ENCODE measurements around the gene NHS. TPM values are rescaled to one million over a fixed set of nuclear protein-coding genes. Genes with fewer than 3 reads are reported as not detected.

The NHS gene
- total RNA-seq, 6 experiments from 2014 or later: 2.8 to 6.1 (median 4.9) TPM

GRCh38 chrX:17592117-17592516 is 217.1 kb downstream of the NHS start:
- H3K36me3 Mint-ChIP-seq (ENCODE audit: low read depth): no peaks in the 10 kb centered on the region
- H3K27ac Mint-ChIP-seq: peak overlapping the region; percentile 85
- peak; percentile 7 for DNase-seq
- H3K27me3 Mint-ChIP-seq (ENCODE audit: insufficient read depth): peaks cover 3% of the 10 kb centered on the region; the same call in 1 of the 2 replicates
- peak overlapping the region; percentile 89 for H3K4me3 Mint-ChIP-seq
- TF ChIP-seq, protein P1, sequence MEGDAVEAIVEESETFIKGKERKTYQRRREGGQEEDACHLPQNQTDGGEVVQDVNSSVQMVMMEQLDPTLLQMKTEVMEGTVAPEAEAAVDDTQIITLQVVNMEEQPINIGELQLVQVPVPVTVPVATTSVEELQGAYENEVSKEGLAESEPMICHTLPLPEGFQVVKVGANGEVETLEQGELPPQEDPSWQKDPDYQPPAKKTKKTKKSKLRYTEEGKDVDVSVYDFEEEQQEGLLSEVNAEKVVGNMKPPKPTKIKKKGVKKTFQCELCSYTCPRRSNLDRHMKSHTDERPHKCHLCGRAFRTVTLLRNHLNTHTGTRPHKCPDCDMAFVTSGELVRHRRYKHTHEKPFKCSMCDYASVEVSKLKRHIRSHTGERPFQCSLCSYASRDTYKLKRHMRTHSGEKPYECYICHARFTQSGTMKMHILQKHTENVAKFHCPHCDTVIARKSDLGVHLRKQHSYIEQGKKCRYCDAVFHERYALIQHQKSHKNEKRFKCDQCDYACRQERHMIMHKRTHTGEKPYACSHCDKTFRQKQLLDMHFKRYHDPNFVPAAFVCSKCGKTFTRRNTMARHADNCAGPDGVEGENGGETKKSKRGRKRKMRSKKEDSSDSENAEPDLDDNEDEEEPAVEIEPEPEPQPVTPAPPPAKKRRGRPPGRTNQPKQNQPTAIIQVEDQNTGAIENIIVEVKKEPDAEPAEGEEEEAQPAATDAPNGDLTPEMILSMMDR (IDR thresholded peaks at IDR 0.05): no peak
- peaks cover 67% of the 10 kb centered on the region for H3K4me1 Mint-ChIP-seq (ENCODE audit: low read depth)
- H3K9me3 Mint-ChIP-seq: no peaks in the 10 kb centered on the region

- DNase-seq: no peak
- Mint-ChIP-seq H3K9me3 (no peaks in the 10 kb centered on the region), H3K36me3 (ENCODE audit: low read depth) (no peaks in the 10 kb centered on the region), H3K4me3 (no peak overlapping the region), H3K27ac (no peak overlapping the region), H3K4me1 (ENCODE audit: low read depth) (peaks cover 56% of the 10 kb centered on the region), H3K27me3 (ENCODE audit: insufficient read depth) (peaks cover 3% of the 10 kb centered on the region; the same call in 1 of the 2 replicates)
- TF ChIP-seq, protein P1 (IDR thresholded peaks at IDR 0.05): no peak
Observed at GRCh38 chrX:17594693-17595092, 219.7 kb downstream of the NHS start.

DNA sequence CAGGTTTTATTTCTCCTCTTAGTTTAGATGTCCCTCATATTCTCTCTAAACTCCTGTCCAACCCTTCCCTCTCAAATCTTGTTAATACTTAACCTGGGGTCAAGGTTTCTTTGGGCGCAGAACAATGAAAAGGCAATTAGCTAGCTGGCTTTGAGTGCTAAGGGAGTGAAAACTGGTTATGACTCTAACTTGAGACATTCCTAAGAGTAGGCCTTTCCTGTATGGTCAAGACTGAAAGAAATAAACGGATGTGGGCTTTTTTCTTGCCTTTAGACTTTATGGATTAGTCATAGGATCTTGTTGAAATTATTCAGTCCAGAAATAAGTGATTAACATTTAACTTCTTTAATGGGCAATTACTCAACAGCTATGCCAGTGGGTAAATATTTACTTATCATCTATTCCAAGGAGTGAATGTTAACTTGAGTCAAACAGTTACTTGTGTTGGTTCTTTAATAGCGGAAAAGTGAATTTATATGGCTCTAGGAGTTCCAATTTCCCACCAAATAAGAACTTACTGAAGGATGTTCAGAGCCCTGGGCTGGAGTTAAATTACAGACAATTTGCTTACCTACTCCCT is 220.5 kb downstream of the NHS start:
- Mint-ChIP-seq H3K36me3 (ENCODE audit: low read depth) (no peaks in the 10 kb centered on the region), H3K4me3 (0 out of 2 replicates have a peak overlapping the region, but pooled peaks have one; percentile 11), H3K27ac (peak overlapping the region; percentile 72), H3K9me3 (no peaks in the 10 kb centered on the region), H3K27me3 (ENCODE audit: insufficient read depth) (peaks cover 3% of the 10 kb centered on the region; the same call in 1 of the 2 replicates), H3K4me1 (ENCODE audit: low read depth) (peaks cover 54% of the 10 kb centered on the region)
- DNase-seq: peak; percentile 56
- TF ChIP-seq, protein P1 (IDR thresholded peaks at IDR 0.05): no peak

DNA sequence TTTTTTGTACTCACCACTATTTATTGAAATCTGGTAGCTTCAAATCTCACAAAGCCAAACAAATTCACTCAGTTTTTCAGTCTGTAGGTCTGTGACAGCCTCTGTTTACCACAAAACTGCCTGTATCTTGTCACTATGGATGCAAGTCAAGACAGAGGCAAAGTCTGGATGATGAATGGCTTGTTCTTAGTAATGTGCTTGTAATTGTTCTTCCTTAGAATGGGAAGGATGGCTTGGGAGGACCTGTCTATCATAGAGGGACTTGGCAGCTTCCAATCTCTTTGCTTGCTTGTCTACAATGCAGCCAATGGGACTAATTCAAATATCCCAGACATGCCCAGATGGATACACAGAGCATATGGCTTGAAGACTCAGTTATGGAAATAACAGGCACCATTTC is 221.1 kb downstream of the NHS start:
- no peak for DNase-seq
- Mint-ChIP-seq H3K4me3 (0 out of 2 replicates have a peak overlapping the region, but pooled peaks have one; percentile 11), H3K4me1 (ENCODE audit: low read depth) (peaks cover 49% of the 10 kb centered on the region), H3K27ac (peak overlapping the region; percentile 72), H3K36me3 (ENCODE audit: low read depth) (no peaks in the 10 kb centered on the region), H3K27me3 (ENCODE audit: insufficient read depth) (peaks cover 3% of the 10 kb centered on the region; the same call in 1 of the 2 replicates), H3K9me3 (no peaks in the 10 kb centered on the region)
- TF ChIP-seq, protein P1 (IDR thresholded peaks at IDR 0.05): no peak

DNA sequence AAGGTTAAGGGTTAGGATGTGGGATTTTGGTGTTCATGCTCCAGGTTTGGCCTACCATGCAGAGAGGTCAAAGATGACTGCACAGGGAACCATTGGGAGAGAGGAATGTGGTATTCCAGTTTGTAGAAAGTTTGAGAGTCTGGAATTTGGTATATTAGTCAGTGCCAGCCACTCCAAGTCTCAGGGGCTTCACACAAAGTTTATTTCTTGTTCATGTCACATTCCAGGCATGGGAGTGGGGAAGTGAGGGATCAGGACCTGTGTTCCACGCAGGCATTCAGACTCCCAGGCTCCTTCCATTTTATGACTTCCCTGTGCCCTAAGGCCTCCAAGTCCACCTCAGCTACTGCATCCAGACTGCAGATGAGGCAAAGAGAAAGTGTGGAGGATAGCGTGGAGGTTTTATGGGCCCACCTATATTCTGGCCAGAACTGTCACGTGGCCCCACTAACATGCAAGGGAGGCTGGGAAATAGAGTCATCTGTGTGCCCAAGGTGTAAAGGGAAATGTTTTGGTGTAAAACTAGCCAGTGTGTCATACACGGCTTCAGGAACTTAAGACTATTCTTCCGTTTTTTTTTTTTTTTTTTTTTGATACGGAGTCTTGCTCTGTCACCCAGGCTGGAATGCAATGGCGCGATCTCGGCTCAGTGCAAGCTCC is 221.7 kb downstream of the NHS start:
- TF ChIP-seq, protein P1 (IDR thresholded peaks at IDR 0.05): no peak
- Mint-ChIP-seq H3K27ac (peak overlapping the region; percentile 72; the same call in 1 of the 2 replicates), H3K4me1 (ENCODE audit: low read depth) (peaks cover 43% of the 10 kb centered on the region), H3K9me3 (no peaks in the 10 kb centered on the region), H3K36me3 (ENCODE audit: low read depth) (no peaks in the 10 kb centered on the region), H3K27me3 (ENCODE audit: insufficient read depth) (peaks cover 3% of the 10 kb centered on the region; the same call in 1 of the 2 replicates), H3K4me3 (no peak overlapping the region)
- no peak for DNase-seq

Measured in HFFc6 (cell line).